ENCODE measurements around the gene IRF2BP1.
"Not testable (repeated sequence)": the region's sequence is repeated elsewhere in the genome, so short reads cannot be mapped to it uniquely, and the experiment has no call there.

IRF2BP1 gene

DNA sequence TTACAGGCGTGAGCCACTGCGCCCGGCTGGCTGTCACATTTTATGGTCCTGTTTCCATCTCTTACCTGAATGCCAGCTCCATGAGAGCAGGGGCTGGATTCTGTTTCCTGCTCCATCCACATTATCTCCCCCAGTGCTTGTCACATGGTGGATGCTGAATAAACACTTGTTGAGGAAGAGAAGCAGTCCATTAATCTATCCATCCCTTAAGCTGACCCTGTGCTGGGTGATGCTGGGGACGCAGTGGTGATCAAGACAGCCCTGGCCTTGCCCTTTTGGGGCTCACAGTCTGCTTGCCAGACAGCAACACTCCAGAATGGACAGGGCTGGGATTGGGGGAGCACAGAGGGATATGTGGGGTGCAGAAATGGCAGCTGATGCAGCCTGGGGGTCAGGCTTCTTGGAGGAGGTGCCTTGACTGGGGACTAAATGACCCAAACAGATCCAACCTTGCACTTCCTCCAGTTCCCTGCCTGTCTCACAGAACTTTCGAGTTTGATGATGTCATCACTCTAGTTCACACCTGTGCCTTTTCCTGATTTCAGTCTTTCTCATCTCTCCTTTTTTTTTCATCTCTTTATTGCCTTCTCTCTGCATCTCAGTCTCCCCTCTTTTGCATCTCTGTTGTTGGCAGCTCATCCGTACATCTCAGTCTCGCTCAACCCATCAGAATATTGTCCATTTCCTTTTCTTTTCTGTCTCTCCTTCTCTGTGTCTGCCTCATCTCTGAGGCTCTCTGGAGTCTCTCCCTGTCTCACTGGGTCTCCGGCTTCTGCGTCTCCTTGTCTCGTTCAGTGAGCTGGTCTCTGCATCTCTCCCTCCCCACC is 4.6 kb downstream of the IRF2BP1 start:
- DNase-seq, result no peak

- DNase-seq, result no peak
Measured at GRCh38 chr19:45879971-45880370, 6.0 kb downstream of the IRF2BP1 start.

DNA sequence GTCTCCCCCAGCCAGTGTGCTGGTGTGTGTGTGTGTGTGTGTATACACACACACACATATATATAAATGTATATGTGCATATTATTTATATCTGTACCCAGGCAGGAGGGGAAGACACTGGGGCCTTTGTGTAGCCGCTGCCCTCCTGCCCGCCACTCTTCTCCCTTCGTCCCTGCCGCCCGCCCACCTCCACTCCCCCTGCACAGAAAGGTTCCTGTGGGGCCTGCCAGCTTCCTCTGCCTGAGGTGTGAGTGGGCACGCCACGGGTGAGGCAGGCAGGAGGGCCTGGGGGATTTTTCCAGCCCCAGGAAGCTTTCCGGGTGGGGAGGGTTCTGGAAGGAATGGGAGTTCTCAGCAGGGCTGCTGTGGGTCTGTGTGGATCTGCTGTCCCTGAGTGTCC is 6.9 kb downstream of the IRF2BP1 start:
- DNase-seq, result no peak

DNA sequence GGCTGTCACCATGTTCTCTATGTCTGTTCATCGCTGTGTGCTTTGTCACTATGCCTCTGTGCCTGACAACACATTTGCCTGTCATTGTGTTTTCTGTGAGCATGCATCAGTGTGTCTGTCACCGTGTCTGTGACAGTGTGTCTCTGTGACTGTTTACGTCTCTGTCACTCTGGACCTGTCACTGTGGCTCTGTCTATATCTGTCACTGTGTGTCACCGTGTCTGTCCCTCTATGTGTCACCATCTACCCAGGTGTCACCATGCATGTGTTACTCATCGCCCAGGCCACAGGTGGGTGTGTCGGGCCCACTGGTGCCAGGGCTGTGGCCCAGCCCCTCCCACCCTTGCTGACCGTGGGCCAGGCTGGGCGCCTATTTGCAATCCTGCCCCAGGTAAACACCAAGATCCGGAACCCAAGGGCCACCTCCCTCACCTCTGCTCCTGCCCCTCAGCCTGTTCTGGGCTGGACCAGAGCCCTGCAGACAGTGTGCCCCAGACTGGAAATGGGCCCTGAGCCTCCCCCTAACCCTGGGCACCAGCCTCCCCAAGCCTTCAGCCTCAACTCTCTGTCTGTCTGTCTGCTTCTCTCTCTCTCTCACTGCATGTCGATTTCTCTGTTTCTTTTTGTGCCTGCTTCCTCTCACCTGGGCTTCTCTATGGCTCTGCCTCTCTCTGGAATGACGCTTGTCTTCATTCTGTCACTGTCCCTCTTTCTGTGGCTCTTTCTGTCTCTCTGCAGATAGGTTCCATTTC is 7.7 kb downstream of the IRF2BP1 start:
- DNase-seq, result no peak

- no peak for DNase-seq
Measured at GRCh38 chr19:45876411-45877197, 9.3 kb downstream of the IRF2BP1 start.

DNA sequence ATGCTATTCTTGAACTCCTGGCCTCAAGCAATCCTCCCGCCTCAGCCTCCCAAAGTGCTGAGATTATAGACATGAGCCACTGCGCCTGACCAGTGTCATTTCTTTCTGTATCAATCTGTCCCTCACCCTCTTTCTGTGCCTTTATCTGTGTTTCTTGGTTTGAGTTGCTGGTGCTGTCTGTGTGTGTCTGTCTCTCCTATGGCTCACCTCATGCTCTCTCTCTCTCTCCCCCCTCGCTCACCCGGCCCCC is 9.9 kb downstream of the IRF2BP1 start:
- no peak for DNase-seq

GRCh38 chr19:45874620-45874966 is 11.3 kb downstream of the IRF2BP1 start:
- DNase-seq, result no peak

DNA sequence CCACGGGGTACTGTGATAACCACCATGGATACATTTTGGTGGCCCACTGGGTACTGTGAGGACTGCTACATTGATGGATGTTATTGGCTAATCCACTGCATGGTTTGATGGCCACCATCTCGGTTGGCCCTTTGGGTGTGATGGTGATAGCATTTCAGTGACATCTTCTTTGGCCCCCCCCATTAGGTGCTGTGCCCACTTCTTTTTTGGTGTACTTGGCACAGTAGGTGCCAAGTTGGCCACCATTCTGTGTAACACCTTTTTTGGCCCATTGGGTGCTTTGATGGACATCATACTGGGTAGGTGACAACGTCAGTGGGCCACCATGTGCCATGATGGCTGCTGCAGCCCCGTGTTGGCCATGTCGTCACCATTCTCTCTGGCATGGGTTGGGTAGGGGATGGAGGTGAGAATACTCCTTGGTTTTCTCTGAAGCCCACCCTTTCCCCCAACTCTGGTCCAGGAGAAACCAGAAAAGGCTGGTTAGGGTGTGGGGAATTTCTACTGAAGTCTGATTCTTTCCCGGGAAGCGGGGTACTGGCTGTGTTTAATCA is 12.6 kb downstream of the IRF2BP1 start:
- no peak for DNase-seq

DNA sequence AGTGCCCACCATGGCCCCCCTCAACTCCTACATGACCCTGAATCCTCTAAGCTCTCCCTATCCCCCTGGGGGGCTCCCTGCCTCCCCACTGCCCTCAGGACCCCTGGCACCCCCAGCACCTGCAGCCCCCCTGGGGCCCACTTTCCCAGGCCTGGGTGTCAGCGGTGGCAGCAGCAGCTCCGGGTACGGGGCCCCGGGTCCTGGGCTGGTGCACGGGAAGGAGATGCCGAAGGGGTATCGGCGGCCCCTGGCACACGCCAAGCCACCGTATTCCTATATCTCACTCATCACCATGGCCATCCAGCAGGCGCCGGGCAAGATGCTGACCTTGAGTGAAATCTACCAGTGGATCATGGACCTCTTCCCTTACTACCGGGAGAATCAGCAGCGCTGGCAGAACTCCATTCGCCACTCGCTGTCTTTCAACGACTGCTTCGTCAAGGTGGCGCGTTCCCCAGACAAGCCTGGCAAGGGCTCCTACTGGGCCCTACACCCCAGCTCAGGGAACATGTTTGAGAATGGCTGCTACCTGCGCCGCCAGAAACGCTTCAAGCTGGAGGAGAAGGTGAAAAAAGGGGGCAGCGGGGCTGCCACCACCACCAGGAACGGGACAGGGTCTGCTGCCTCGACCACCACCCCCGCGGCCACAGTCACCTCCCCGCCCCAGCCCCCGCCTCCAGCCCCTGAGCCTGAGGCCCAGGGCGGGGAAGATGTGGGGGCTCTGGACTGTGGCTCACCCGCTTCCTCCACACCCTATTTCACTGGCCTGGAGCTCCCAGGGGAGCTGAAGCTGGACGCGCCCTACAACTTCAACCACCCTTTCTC is 13.6 kb downstream of the IRF2BP1 start:
- no peak for DNase-seq

- DNase-seq, result no peak
Measured at GRCh38 chr19:45870798-45871197, 15.1 kb downstream of the IRF2BP1 start.

DNA sequence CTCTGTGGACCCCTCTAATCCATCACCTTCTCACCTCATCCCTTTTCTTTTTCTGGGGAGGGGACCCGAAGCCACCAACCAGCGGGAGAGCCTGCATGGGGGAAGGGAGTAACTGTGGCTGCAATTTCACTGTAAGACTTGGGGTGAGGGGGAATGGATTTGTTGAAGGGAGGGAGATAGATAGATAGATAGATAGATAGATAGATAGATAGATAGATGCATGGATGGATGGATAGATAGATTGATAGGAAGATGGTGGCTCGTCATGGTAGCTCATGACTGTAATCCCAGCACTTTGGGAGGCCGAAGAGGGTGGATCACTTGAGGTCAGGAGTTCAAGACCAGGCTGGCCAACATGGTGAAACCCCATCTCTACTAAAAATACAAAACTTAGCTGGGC is 18.7 kb downstream of the IRF2BP1 start:
- DNase-seq, result not testable (repeated sequence)

- DNase-seq, result no peak
Measured at GRCh38 chr19:45866400-45867176, 19.4 kb downstream of the IRF2BP1 start.

- no peak for DNase-seq
Measured at GRCh38 chr19:45865269-45865948, 20.5 kb downstream of the IRF2BP1 start.

DNA sequence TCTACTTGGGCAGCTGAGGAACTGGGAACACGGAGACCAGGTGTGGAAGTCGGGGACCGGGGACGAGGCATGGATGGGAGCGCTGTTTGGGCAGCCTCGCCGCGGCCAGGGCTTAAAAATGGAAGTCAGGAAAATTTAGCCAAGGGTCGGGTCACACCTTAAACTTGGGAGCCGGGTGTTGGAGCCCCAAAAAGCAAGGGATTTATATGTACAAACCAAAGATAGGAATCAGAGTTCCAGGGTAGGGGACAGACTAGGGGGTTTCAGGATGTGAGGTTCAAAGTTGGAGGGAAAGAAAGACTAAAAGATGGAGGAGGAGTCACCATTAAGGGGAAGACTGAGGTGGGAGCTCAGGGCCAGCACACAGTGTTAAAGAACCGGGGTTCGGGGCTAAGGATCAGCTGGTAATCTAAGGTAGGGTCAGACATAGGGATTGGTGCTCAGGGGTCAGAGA is 21.3 kb downstream of the IRF2BP1 start:
- DNase-seq, result no peak

GRCh38 chr19:45863840-45864628 is 21.9 kb downstream of the IRF2BP1 start, which contains the start of gene FOXA3:
TSS of gene FOXA3 (plus strand) at chr19:45864326. CDS start at chr19:45864457, 131 bp downstream.
- no peak for DNase-seq

DNA sequence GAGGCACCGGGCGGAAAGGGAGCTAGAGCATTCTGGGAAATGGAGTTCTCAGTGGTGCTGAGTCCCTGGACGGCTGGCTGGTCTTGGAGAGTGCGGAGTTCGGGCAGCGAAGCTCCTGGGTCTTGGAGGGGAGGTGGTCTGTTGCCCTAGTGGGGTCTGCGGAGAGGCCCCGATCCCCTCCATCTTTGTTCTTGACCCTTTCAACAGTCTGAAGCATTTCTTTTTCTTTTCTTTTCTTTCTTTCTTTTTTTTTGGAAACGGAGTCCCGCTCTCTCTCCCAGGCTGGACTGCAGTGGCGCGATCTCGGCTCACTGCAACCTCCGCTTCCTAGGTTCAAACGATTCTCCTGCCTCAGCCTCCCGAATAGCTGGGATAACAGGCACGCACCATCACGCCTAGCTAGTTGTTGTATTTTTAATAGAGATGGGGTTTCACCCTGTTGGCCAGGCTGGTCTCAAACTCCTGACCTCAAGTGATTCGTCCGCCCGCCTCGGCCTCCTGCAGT is 22.6 kb downstream of the IRF2BP1 start:
- no peak for DNase-seq

DNA sequence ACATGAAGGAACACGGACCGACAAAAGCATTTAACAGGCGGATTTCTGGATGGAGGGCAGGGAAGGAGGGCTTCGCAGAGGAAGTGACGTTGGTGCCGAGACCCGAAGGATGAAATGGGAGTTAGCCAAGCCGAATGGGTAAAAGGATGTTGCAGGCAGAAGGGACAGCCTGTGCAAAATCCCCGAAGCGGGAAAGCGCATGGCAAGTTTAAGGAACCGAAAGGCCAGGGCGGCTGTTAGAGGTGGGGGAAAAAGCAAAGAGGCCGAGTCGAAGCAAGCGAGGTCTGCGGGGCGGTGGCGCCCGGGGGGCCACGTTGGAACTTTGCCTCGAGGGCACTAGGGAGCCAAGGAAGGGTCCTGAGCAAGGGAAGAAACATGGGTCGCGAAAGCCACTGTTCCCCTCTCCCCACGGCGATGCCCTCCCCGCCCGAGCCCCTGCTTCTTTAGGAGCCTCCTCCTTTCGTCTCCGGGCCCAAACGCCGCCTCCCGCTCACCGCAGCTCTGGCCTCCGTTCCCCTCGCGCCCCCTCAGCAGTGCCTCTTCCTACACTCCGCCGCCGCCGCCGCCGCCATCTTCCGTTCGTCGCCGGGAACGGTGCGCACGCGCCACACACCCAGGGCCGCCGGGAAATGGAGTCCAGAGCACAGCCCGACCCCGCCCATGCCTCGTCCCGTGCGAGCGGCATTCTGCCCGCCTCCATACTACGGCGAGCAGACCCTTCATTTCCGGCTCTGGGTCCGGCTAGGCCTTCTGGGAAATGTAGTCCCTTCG is 23.2 kb downstream of the IRF2BP1 start, which contains the start of gene SYMPK:
TSS of gene SYMPK (minus strand) at position 584 of the 771 bp plus-strand sequence. CDS start 8,652 bp downstream, outside the sequence.
- DNase-seq, result peak; percentile 94 to 97

GRCh38 chr19:45862271-45862563 is 23.7 kb downstream of the IRF2BP1 start:
- no peak for DNase-seq
